Prostate gland (tissue), 2 donors: ENCODE data around the gene ZHX3. TPM values are rescaled to one million over a fixed set of nuclear protein-coding genes. Genes with fewer than 3 reads are reported as not detected.
A peak's percentile ranks its signal among the peaks of the same experiment; 100 is the strongest.

Experiments used
- DNase-seq: peaks from one replicate; pipeline ENCODE4 v3.0.0-alpha.2; 2019; ENCODE audit warnings: low spot score
- H3K27ac ChIP-seq, 2 donors: fragments of 200-600 bp; sonication (generic); 2 replicates each; pipeline ENCODE4 v1.5.1; 2017 to 2019
- H3K27me3 ChIP-seq: fragments of 200-600 bp; sonication (generic); replicated peaks from 2 replicates; pipeline ENCODE4 v1.5.1; 2019; ENCODE audit not compliant: insufficient read depth
- H3K36me3 ChIP-seq, 2 donors: fragments of 200-600 bp; sonication (generic); 1 replicate in 1 of 2; 2 replicates in 1 of 2; pipeline versions ENCODE4 v1.5.1 to v1.8.1; 2017 to 2019
- H3K4me1 ChIP-seq: fragments of 200-600 bp; sonication (generic); replicated peaks from 2 replicates; pipeline ENCODE4 v1.5.1; 2019
- H3K4me3 ChIP-seq, 2 donors: fragments of 200-600 bp; sonication (generic); 2 replicates each; pipeline ENCODE4 v1.5.1; 2017 to 2019
- H3K9me3 ChIP-seq: fragments of 200-600 bp; sonication (generic); 2 replicates; pipeline ENCODE4 v1.5.1; 2017
- POLR2A ChIP-seq: fragments of 450-650 bp; IDR thresholded peaks from one replicate; pipeline ENCODE4 v1.6.1; 2016; ENCODE audit warnings: antibody characterized with exemption, mild to moderate bottlenecking
- POLR2AphosphoS5 ChIP-seq: sonication (generic); formaldehyde crosslinking; IDR thresholded peaks from one replicate; pipeline ENCODE4 v1.6.1; 2017; ENCODE audit warnings: antibody characterized with exemption
- WGBS: methylation state at CpG from one replicate; pipeline ENCODE4 v1.1.5; 2018; 5-methylcytosine and 5-hydroxymethylcytosine counted together
- intact Hi-C: fragments of 100-400 bp; cut with DNase I; formaldehyde crosslinking; loops from one replicate; pipeline ENCODE4 v1.14.2; 2022
- total RNA-seq, 2 donors: library from RNA; depleted of rRNA; stranded (reverse); fragments of >200 nt; gene quantifications; one replicate each; pipeline ENCODE4 v1.1.0, GENCODE V29; 2016
- TF ChIP-seq, protein P1 (sequence below), 4 experiments: fragments of 200-600 bp in 2 of 4; fragments of 450-650 bp in 2 of 4; sonication (generic) in 2 of 4; IDR thresholded peaks; 1 replicate in 3 of 4; 2 replicates in 1 of 4; pipeline ENCODE4 v1.5.1; 2016 to 2019; ENCODE audit warnings: antibody characterized with exemption in 4 of 4, mild to moderate bottlenecking in 2 of 4, moderate library complexity in 2 of 4

ZHX3 gene
- total RNA-seq, 2 donors from 2014 or later, result 24.9 to 42.6 TPM

DNA sequence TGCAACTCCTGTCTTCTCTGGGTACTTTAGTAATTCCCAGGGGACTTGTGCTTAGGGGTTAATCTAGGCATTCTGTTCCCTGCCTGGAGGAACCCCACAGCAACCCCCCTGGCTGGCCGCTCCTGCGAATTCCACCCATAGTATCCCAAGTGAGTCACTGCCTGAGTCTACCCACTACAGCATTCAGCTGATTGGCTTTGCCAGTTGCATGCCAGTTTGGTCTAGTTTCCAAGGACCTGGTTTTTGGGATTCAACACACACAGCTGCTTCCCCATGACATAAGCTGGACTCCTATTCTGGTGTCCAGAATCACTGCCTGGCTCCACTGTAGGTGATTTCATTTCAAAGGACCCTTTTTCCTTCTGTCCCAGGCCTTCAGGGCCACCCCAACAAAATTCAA, 139.9 kb downstream of the ZHX3 start:
- Histone ChIP-seq H3K36me3 (peaks cover 7 to 8% of the 10 kb centered on the region in 2 donors), H3K9me3 (no peaks in the 10 kb centered on the region), H3K27ac (peak overlapping the region in 1 of 2 donors; percentile 31), H3K27me3 (no peaks in the 10 kb centered on the region), H3K4me3 (no peak overlapping the region), H3K4me1 (no peaks in the 10 kb centered on the region)
- TF ChIP-seq, protein P1, sequence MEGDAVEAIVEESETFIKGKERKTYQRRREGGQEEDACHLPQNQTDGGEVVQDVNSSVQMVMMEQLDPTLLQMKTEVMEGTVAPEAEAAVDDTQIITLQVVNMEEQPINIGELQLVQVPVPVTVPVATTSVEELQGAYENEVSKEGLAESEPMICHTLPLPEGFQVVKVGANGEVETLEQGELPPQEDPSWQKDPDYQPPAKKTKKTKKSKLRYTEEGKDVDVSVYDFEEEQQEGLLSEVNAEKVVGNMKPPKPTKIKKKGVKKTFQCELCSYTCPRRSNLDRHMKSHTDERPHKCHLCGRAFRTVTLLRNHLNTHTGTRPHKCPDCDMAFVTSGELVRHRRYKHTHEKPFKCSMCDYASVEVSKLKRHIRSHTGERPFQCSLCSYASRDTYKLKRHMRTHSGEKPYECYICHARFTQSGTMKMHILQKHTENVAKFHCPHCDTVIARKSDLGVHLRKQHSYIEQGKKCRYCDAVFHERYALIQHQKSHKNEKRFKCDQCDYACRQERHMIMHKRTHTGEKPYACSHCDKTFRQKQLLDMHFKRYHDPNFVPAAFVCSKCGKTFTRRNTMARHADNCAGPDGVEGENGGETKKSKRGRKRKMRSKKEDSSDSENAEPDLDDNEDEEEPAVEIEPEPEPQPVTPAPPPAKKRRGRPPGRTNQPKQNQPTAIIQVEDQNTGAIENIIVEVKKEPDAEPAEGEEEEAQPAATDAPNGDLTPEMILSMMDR (IDR thresholded peaks at IDR 0.05), result no peak
- peak; percentile 10 for TF ChIP-seq POLR2AphosphoS5
- 69% methylated on average over 2 of the region's 2 CpGs for WGBS
- no peak for DNase-seq
- intact Hi-C loops, result loop anchor here (5.0 to 10.0 kb wide), 2 partner anchors 70 to 237 kb away; no protein-coding TSS in a partner anchor

DNA sequence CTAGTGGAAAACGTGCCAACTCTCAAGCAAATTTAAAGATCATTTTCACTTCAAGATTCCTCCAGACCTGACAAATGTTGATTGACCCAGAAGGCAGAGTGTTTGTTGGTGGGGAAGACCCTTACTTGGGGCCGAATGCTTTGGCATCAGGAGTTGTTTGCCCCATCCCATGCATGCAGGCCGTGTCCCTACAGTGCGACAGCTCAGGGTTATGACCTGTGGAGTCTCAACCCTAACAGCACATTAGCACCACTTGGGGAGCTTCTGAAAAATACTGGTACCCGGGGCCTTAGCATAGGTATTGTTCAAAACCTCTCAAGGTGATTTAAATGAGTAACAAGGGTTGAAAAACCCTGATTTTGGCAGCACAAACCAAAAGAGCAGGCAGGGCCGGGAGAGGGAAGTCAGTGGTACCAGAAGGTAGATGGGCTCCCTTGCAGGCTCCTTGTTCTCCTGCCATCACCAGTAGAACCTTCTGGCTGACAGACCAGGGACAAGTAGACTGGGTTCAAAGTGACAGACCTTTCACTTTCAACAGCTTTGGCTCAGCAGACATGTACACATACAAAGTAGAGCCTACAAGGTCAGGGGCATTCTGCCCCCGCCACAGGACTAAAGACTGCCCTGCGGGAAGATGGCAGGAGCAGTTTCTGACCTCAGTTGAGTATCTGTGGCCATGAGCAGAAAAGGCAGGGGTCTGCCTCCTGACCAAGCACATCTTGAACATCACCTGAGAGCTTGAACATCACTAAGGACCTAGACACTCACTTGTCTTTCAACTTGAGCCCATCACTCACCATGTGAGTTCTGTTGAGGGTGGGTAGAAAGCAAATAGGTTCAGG, 140.6 kb downstream of the ZHX3 start:
- no peaks in the 10 kb centered on the region for H3K4me1 ChIP-seq
- H3K27me3 ChIP-seq, result no peaks in the 10 kb centered on the region
- peaks cover 7 to 8% of the 10 kb centered on the region in 2 donors for H3K36me3 ChIP-seq
- peak overlapping the region in 1 of 2 donors; percentile 31 for H3K27ac ChIP-seq
- 82% methylated on average over 8 of the region's 8 CpGs for WGBS
- no peaks in the 10 kb centered on the region for H3K9me3 ChIP-seq
- intact Hi-C loops, result loop anchor here (5.0 to 10.0 kb wide), 2 partner anchors 70 to 238 kb away; no protein-coding TSS in a partner anchor
- TF ChIP-seq, protein P1 (IDR thresholded peaks at IDR 0.05), result no peak
- no peak for TF ChIP-seq POLR2AphosphoS5
- H3K4me3 ChIP-seq, result no peak overlapping the region
- no peak for DNase-seq

DNA sequence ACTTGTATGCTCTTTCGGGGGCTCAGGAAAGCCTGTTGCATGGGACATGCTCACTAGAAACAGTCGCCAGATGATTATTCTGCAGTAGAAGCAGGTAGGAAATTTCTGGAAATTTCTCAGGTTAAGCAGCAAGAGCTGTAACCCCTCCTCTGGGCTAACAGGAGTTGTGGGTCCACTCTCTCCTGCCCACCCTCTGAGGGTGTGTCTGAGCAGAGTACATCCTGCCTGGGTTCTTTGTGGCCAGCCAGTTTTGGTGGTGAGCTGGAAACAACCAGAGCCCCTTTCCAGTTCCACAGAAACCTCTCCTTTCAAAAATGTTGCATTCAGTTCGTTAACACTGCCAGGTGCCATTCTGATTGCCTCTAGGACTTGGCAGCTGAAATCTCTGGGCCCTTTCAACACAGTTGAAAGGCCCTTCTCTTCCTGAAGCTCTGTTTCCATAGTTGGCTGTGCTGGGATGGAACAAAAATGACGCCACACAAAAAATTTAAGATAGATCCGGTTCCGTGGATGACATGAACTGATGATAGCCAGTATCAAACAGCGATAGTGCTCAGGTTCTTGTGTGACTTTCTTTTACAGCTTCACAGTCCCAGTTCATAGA, 141.7 kb downstream of the ZHX3 start:
- peak overlapping the region in 1 of 2 donors; percentile 55 for H3K27ac ChIP-seq
- TF ChIP-seq, protein P1 (IDR thresholded peaks at IDR 0.05), result no peak
- no peak for TF ChIP-seq POLR2AphosphoS5
- no peak for TF ChIP-seq POLR2A

DNA sequence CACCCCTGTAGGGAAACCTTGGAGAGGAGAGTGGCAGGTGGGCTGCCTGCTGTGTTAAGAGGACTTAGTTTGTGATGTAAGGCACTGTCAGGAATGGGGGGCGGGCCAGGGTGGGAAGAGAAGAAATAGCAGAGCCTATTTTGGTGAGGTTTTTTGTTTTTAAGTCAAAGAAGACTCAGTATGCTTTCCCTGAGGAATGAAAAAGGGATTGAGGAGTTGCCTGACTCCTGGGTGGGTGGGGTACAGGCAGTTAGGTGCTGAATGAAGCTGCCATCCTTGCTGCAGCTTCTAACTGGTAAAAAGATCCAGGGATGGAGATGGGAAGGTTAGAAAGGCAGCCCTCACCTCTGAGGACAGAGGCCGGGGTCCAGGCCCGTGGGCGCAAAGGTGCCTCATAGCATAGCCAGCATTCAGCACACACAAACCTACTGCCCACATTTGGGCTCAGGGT, 142.3 kb downstream of the ZHX3 start:
- Histone ChIP-seq H3K4me3 (no peak overlapping the region), H3K27ac (peak overlapping the region in 1 of 2 donors; percentile 55), H3K4me1 (no peaks in the 10 kb centered on the region), H3K36me3 (peaks cover 8 to 12% of the 10 kb centered on the region in 2 donors), H3K9me3 (no peaks in the 10 kb centered on the region), H3K27me3 (no peaks in the 10 kb centered on the region)
- 91% methylated on average over 4 of the region's 4 CpGs for WGBS
- intact Hi-C loops, result loop anchor here (5.0 to 10.0 kb wide), 2 partner anchors 72 to 240 kb away; no protein-coding TSS in a partner anchor
- TF ChIP-seq POLR2A (no peak), POLR2AphosphoS5 (no peak)
- TF ChIP-seq, protein P1 (IDR thresholded peaks at IDR 0.05), result no peak
- peak; percentile 1 for DNase-seq

More for the DNA sequence above, 141.7 kb downstream of the ZHX3 start:
- H3K36me3 ChIP-seq, result peaks cover 7 to 8% of the 10 kb centered on the region in 2 donors
- intact Hi-C loops, result loop anchor here (5.0 to 10.0 kb wide), 2 partner anchors 71 to 239 kb away; no protein-coding TSS in a partner anchor
- DNase-seq, result no peak
- no peaks in the 10 kb centered on the region for H3K27me3 ChIP-seq
- no peak overlapping the region for H3K4me3 ChIP-seq
- no peaks in the 10 kb centered on the region for H3K9me3 ChIP-seq
- no peaks in the 10 kb centered on the region for H3K4me1 ChIP-seq
- WGBS, result 82% methylated on average over 7 of the region's 7 CpGs
